A673 (cell line): ENCODE results near the gene MAML2.

Source experiments
- EZH2 ChIP-seq: fragments of 200-600 bp; sonication (generic); IDR thresholded peaks from 2 replicates; pipeline ENCODE4 v1.6.1; 2017; ENCODE audit warnings: borderline replicate concordance, low read depth, mild to moderate bottlenecking, mixed read lengths, antibody characterized with exemption, low read length; ENCODE audit not compliant: poor library complexity, severe bottlenecking
- TF ChIP-seq, protein P1 (sequence below): fragments of 300-800, 200-600 bp; sonication (generic); conservative IDR thresholded peaks from 2 replicates; pipeline ENCODE4 v1.5.1; 2017; ENCODE audit warnings: low read depth, mild to moderate bottlenecking, antibody characterized with exemption, low read length, moderate library complexity, mixed read lengths

DNA sequence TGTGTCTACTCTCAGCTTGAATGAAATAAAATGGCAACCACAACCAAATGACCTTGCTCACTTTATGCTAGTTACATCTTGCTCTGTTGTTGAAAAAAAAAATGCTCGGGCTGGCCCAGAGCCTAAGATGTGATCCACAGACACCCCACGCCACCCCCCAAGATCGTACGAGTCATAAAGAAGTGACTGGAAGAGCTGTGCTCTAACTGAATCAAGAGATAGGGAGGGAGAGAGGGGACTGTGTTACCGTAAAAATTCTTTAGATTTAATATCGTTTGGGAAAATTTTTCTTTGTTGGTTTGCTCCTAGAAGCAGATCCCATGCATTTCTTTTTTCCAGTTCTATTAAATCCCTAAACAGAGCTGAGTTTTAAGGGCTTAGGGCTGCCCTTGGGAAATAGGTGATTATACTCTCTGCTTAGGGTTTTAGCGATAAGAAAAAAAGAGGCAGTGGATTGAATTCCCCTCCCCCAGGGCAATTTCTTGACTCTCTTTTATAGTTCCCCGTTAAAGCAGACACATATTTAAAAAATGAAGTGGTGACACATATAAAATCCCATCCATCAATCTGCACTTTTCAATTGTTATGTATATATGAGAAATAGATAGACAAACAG is 14.5 kb downstream of the MAML2 start:
- TF ChIP-seq, protein P1, sequence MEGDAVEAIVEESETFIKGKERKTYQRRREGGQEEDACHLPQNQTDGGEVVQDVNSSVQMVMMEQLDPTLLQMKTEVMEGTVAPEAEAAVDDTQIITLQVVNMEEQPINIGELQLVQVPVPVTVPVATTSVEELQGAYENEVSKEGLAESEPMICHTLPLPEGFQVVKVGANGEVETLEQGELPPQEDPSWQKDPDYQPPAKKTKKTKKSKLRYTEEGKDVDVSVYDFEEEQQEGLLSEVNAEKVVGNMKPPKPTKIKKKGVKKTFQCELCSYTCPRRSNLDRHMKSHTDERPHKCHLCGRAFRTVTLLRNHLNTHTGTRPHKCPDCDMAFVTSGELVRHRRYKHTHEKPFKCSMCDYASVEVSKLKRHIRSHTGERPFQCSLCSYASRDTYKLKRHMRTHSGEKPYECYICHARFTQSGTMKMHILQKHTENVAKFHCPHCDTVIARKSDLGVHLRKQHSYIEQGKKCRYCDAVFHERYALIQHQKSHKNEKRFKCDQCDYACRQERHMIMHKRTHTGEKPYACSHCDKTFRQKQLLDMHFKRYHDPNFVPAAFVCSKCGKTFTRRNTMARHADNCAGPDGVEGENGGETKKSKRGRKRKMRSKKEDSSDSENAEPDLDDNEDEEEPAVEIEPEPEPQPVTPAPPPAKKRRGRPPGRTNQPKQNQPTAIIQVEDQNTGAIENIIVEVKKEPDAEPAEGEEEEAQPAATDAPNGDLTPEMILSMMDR = no peak
- TF ChIP-seq EZH2 = no peak
